Keratinocyte (primary cell): ENCODE results near the gene MINDY4. TPM values are rescaled to one million over a fixed set of nuclear protein-coding genes. Genes with fewer than 3 reads are reported as not detected.

Experiments
- DNase-seq: peaks from one replicate; pipeline ENCODE4 v3.0.0-alpha.2; 2011; ENCODE audit warnings: low read depth, missing footprints, low spot score
- FAIRE-seq: peaks from 2 replicates; lab custom pipeline; 2011; peaks lifted over from hg19 to GRCh38; lab: Jason Lieb, UNC
- H2AFZ ChIP-seq: 2 replicates; pipeline ENCODE4 v1.6.0; 2012; ENCODE audit warnings: low read length, control low read depth, inconsistent platforms; ENCODE audit not compliant: control insufficient read depth
- H3K27ac ChIP-seq: 2 replicates; pipeline ENCODE4 v1.5.1; 2011; ENCODE audit warnings: low read length; ENCODE audit not compliant: control insufficient read depth, insufficient read depth
- H3K27me3 ChIP-seq: 3 replicates; pipeline ENCODE4 v1.6.0; 2011; ENCODE audit warnings: low read length; ENCODE audit not compliant: control insufficient read depth, insufficient read depth; ENCODE audit errors: extremely low read depth
- H3K36me3 ChIP-seq, 2 experiments: 2 replicates in 1 of 2; 3 replicates in 1 of 2; pipeline ENCODE4 v1.5.1; 2011; ENCODE audit warnings: low read length in 2 of 2, mild to moderate bottlenecking in 1 of 2; ENCODE audit not compliant: control insufficient read depth in 2 of 2, insufficient read depth in 2 of 2; ENCODE audit errors: extremely low read depth in 1 of 2
- H3K4me1 ChIP-seq: 3 replicates; pipeline ENCODE4 v1.5.1; 2011; ENCODE audit warnings: low read length; ENCODE audit not compliant: control insufficient read depth, insufficient read depth; ENCODE audit errors: extremely low read depth
- H3K4me2 ChIP-seq: 3 replicates; pipeline ENCODE4 v1.6.0; 2011; ENCODE audit warnings: low read depth, low read length; ENCODE audit not compliant: control insufficient read depth, insufficient read depth; ENCODE audit errors: extremely low read depth
- H3K4me3 ChIP-seq, 3 experiments: fragments of 200-600 bp in 1 of 3; sonication (generic) in 1 of 3; 2 replicates in 2 of 3; 3 replicates in 1 of 3; pipeline ENCODE4 v1.5.1; 2011 to 2016; ENCODE audit warnings: low read length in 3 of 3, mild to moderate bottlenecking in 3 of 3, control low read depth in 2 of 3, inconsistent platforms in 1 of 3, low read depth in 1 of 3, mixed read lengths in 1 of 3, mixed run types in 1 of 3, moderate library complexity in 1 of 3; ENCODE audit not compliant: control insufficient read depth in 2 of 3, insufficient read depth in 2 of 3; ENCODE audit errors: extremely low read depth in 1 of 3
- H3K79me2 ChIP-seq: 2 replicates; pipeline ENCODE4 v1.6.0; 2012; ENCODE audit warnings: low read length; ENCODE audit not compliant: control insufficient read depth, insufficient read depth
- H3K9ac ChIP-seq: 3 replicates; pipeline ENCODE4 v1.6.0; 2011; ENCODE audit warnings: low read length; ENCODE audit not compliant: control insufficient read depth, insufficient read depth; ENCODE audit errors: extremely low read depth
- H3K9me1 ChIP-seq: 3 replicates; pipeline ENCODE4 v1.6.0; 2011; ENCODE audit warnings: low read length; ENCODE audit not compliant: control insufficient read depth, insufficient read depth; ENCODE audit errors: extremely low read depth
- H3K9me3 ChIP-seq: 2 replicates; pipeline ENCODE4 v1.5.1; 2012; ENCODE audit warnings: low read depth, low read length; ENCODE audit not compliant: control insufficient read depth
- H4K20me1 ChIP-seq: 3 replicates; pipeline ENCODE4 v1.6.0; 2011; ENCODE audit warnings: low read length; ENCODE audit not compliant: control insufficient read depth, insufficient read depth; ENCODE audit errors: extremely low read depth
- EZH2 ChIP-seq: IDR thresholded peaks from one replicate; pipeline ENCODE4 v1.6.1; 2012; ENCODE audit warnings: inconsistent platforms, mild to moderate bottlenecking, low read length, moderate library complexity
- dilution Hi-C: fragments of 300-500 bp; cut with MboI; formaldehyde crosslinking; loops from one replicate; pipeline ENCODE4 v1.7.0; 2020; ENCODE audit warnings: low sequenced_read_pairs; ENCODE audit not compliant: extremely low pct_ligation_motif_present
- polyA plus RNA-seq, 5 experiments: library from polyadenylated mRNA; depleted of rRNA in 3 of 5; stranded (reverse) in 3 of 5; stranded (forward) in 1 of 5; unstranded in 1 of 5; fragments of >200 nt; gene quantifications; 1 replicate in 1 of 5; 2 replicates in 3 of 5; 3 replicates in 1 of 5; pipeline versions ENCODE4 v1.2.1 to v1.2.3, GENCODE V29; 2011 to 2012; ENCODE audit warnings: missing spikeins in 2 of 5, low read depth in 1 of 5, low replicate concordance in 1 of 5
- TF ChIP-seq, protein P1 (sequence below), 3 experiments: IDR thresholded peaks in 1 of 3; conservative IDR thresholded peaks in 1 of 3; optimal IDR thresholded peaks in 1 of 3; 2 replicates in 2 of 3; 3 replicates in 1 of 3; pipeline versions ENCODE3 to v1.5.1; 2011; ENCODE audit warnings: low read length in 3 of 3, mild to moderate bottlenecking in 3 of 3, moderate library complexity in 2 of 3, control low read depth in 1 of 3, inconsistent platforms in 1 of 3; ENCODE audit not compliant: insufficient read depth in 2 of 3; ENCODE audit errors: extremely low read depth in 1 of 3

MINDY4 gene
- polyA plus RNA-seq, 1 donor (not counting 4 experiments of a cell fraction or from before 2014, with no cell fraction given), result 1.5 TPM

DNA sequence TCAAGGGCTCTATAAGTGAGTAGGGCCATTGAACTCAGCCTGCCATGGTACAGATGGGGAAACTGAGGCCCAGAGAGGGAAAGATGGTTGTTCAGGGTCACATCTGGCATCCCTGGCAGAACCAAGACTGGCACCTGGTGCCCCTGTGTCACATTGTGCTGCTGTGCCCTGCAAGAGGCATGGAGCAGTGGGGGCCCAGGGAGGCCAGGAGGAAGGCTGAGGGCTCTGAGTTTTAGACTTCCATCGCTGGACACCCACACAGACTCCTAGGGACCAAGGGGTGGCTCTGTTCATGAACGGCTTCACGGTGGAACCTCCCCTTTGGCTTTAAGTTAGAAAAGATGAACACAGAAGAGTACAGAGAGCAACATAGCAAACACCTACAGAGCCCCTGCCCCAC, 73.7 kb downstream of the MINDY4 start:
- no peaks in the 10 kb centered on the region for H3K9me1 ChIP-seq
- H3K79me2 ChIP-seq, result no peaks in the 10 kb centered on the region
- no peaks in the 10 kb centered on the region for H3K9me3 ChIP-seq
- no peak overlapping the region for H3K4me3 ChIP-seq
- H2AFZ ChIP-seq, result no peak overlapping the region
- no peak for FAIRE-seq
- TF ChIP-seq EZH2, result no peak
- TF ChIP-seq, protein P1, sequence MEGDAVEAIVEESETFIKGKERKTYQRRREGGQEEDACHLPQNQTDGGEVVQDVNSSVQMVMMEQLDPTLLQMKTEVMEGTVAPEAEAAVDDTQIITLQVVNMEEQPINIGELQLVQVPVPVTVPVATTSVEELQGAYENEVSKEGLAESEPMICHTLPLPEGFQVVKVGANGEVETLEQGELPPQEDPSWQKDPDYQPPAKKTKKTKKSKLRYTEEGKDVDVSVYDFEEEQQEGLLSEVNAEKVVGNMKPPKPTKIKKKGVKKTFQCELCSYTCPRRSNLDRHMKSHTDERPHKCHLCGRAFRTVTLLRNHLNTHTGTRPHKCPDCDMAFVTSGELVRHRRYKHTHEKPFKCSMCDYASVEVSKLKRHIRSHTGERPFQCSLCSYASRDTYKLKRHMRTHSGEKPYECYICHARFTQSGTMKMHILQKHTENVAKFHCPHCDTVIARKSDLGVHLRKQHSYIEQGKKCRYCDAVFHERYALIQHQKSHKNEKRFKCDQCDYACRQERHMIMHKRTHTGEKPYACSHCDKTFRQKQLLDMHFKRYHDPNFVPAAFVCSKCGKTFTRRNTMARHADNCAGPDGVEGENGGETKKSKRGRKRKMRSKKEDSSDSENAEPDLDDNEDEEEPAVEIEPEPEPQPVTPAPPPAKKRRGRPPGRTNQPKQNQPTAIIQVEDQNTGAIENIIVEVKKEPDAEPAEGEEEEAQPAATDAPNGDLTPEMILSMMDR (optimal IDR thresholded peaks at IDR 0.05 in 1 of 3, IDR thresholded peaks at IDR 0.05 in 1 of 3, conservative IDR thresholded peaks at IDR 0.05 in 1 of 3; ENCODE audit: extremely low read depth in 1 of 3, insufficient read depth in 2 of 3, low read length in 3 of 3), result no peak
- H4K20me1 ChIP-seq, result no peaks in the 10 kb centered on the region
- dilution Hi-C loops, result no loop called here
- no peak overlapping the region for H3K27ac ChIP-seq
- no peaks in the 10 kb centered on the region for H3K27me3 ChIP-seq
- no peaks in the 10 kb centered on the region for H3K36me3 ChIP-seq
- peaks cover 16% of the 10 kb centered on the region for H3K4me1 ChIP-seq
- no peak overlapping the region for H3K4me2 ChIP-seq
- no peak overlapping the region for H3K9ac ChIP-seq
- DNase-seq, result no peak

DNA sequence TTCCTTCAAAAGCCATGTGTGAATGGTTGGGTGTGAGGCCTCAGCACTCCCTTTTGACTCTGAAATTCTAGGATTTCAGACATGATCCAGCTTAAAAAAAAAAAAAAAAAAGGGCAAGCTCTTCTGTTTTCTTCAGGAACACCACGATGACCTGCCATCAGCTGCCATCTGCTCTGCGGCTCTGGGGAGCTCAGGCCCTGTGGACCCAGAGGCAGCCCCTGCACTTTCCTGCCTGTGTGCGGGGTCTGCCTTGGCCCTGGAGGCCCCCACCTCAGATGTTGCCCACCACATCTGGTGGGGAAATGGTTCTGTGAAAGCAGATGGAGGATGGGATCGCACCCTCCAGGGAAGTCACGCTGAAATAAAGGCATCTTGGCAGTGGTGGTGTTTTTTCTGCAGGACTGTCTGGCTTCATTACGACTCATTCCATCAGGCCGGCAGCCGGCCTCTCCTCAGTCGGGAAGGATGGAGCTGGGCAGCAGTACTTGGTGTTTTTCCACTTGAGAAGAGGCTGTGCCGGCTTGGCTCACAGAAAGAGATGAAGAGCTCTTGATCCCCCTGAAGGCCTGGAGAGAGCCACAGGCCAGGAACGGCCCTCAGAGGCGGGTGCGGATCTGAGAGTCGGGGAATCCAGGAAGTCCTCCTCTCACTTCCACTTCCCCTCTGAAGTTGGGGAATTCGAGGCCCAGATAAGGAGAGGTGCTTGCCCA, 74.4 kb downstream of the MINDY4 start:
- peaks cover 16% of the 10 kb centered on the region for H3K4me1 ChIP-seq
- H3K9ac ChIP-seq, result no peak overlapping the region
- H2AFZ ChIP-seq, result no peak overlapping the region
- H4K20me1 ChIP-seq, result no peaks in the 10 kb centered on the region
- TF ChIP-seq EZH2, result no peak
- TF ChIP-seq, protein P1 (optimal IDR thresholded peaks at IDR 0.05 in 1 of 3, IDR thresholded peaks at IDR 0.05 in 1 of 3, conservative IDR thresholded peaks at IDR 0.05 in 1 of 3; ENCODE audit: extremely low read depth in 1 of 3, insufficient read depth in 2 of 3, low read length in 3 of 3), result no peak
- dilution Hi-C loops, result no loop called here
- H3K4me2 ChIP-seq, result no peak overlapping the region
- DNase-seq, result no peak
- H3K27ac ChIP-seq, result no peak overlapping the region
- no peak for FAIRE-seq
- H3K27me3 ChIP-seq, result no peaks in the 10 kb centered on the region
- no peak overlapping the region for H3K4me3 ChIP-seq
- H3K9me1 ChIP-seq, result no peaks in the 10 kb centered on the region
- H3K9me3 ChIP-seq, result no peaks in the 10 kb centered on the region
- no peaks in the 10 kb centered on the region for H3K36me3 ChIP-seq
- H3K79me2 ChIP-seq, result no peaks in the 10 kb centered on the region
